Subcutaneous adipose tissue (tissue), 4 donors: ENCODE results near the gene ARHGEF10L. TPM values are rescaled to one million over a fixed set of nuclear protein-coding genes. Genes with fewer than 3 reads are reported as not detected.

Source experiments
- CTCF ChIP-seq: fragments of 450-650 bp; IDR thresholded peaks from one replicate; pipeline ENCODE4 v1.5.1; 2016; ENCODE audit warnings: low read depth, mild to moderate bottlenecking, control low read depth, antibody characterized with exemption, moderate library complexity
- total RNA-seq, 4 donors: library from RNA; depleted of rRNA; stranded (reverse); fragments of >200 nt; gene quantifications; one replicate each; pipeline ENCODE4 v1.1.0, GENCODE V29; 2016

ARHGEF10L gene
- total RNA-seq, 4 donors from 2014 or later: 19.1 to 54.6 (median 41.7) TPM

GRCh38 chr1:17654519-17654918 is 115.0 kb downstream of the ARHGEF10L start:
- TF ChIP-seq CTCF: no peak

GRCh38 chr1:17655169-17655568 is 115.7 kb downstream of the ARHGEF10L start:
- no peak for TF ChIP-seq CTCF

- no peak for TF ChIP-seq CTCF
These were observed 116.4 kb downstream of the ARHGEF10L start for GRCh38 chr1:17655922-17656321.

GRCh38 chr1:17657436-17657835 is 117.9 kb downstream of the ARHGEF10L start:
- no peak for TF ChIP-seq CTCF

GRCh38 chr1:17658837-17659236 is 119.3 kb downstream of the ARHGEF10L start:
- no peak for TF ChIP-seq CTCF

GRCh38 chr1:17661546-17662157 is 122.2 kb downstream of the ARHGEF10L start:
- no peak for TF ChIP-seq CTCF

- TF ChIP-seq CTCF: no peak
These were observed 122.8 kb downstream of the ARHGEF10L start for GRCh38 chr1:17662296-17662695.
